IMR-90 (cell line): ENCODE data around the gene PLA2G4F.

Experiments
- BHLHE40 ChIP-seq: fragments of 150-350 bp; IDR thresholded peaks from 2 replicates; pipeline ENCODE4 v1.6.1; 2016; ENCODE audit warnings: mild to moderate bottlenecking, low read depth, low read length
- CEBPB ChIP-seq: IDR thresholded peaks from 2 replicates; pipeline ENCODE4 v1.6.1; 2012; ENCODE audit warnings: low read depth, low read length, improper control_type of control experiment
- CHD1 ChIP-seq: IDR thresholded peaks from 2 replicates; pipeline ENCODE4 v1.6.1; 2012; ENCODE audit warnings: low read depth, low read length, improper control_type of control experiment
- CTCF ChIP-seq: conservative IDR thresholded peaks from 2 replicates; pipeline ENCODE4 v1.5.1; 2012; ENCODE audit warnings: mild to moderate bottlenecking, low read depth, low read length, improper control_type of control experiment
- FOS ChIP-seq: fragments of 150-350 bp; IDR thresholded peaks from 2 replicates; pipeline ENCODE4 v1.6.1; 2016; ENCODE audit warnings: low read depth, low read length
- MAFK ChIP-seq: IDR thresholded peaks from 2 replicates; pipeline ENCODE4 v1.6.1; 2012; ENCODE audit warnings: low read depth, low read length, improper control_type of control experiment
- MAZ ChIP-seq: IDR thresholded peaks from 2 replicates; pipeline ENCODE4 v1.6.1; 2012; ENCODE audit warnings: low read depth, mild to moderate bottlenecking, low read length, improper control_type of control experiment, moderate library complexity, borderline replicate concordance
- MXI1 ChIP-seq: IDR thresholded peaks from 2 replicates; pipeline ENCODE4 v1.6.1; 2012; ENCODE audit warnings: low read depth, mild to moderate bottlenecking, low read length, moderate library complexity, borderline replicate concordance
- POLR2A ChIP-seq: IDR thresholded peaks from 2 replicates; pipeline ENCODE4 v1.6.1; 2012; ENCODE audit warnings: mild to moderate bottlenecking, low read depth, low read length
- RAD21 ChIP-seq: IDR thresholded peaks from 2 replicates; pipeline ENCODE4 v1.6.1; 2012; ENCODE audit warnings: low read length, improper control_type of control experiment
- RCOR1 ChIP-seq: IDR thresholded peaks from 2 replicates; pipeline ENCODE4 v1.6.1; 2012; ENCODE audit warnings: mild to moderate bottlenecking, low read length, improper control_type of control experiment; ENCODE audit not compliant: insufficient replicate concordance
- RFX5 ChIP-seq: IDR thresholded peaks from 2 replicates; pipeline ENCODE4 v1.8.0; 2012; ENCODE audit warnings: low read depth, mild to moderate bottlenecking, low read length, moderate library complexity
- USF2 ChIP-seq: fragments of 150-350 bp; IDR thresholded peaks from 2 replicates; pipeline ENCODE4 v1.6.1; 2017; ENCODE audit warnings: mild to moderate bottlenecking, antibody characterized with exemption, low read length, low read depth

GRCh38 chr15:42178056-42178455 lies 21.6 kb upstream of the PLA2G4F start:
- TF ChIP-seq POLR2A: no peak
- TF ChIP-seq CTCF: no peak
- TF ChIP-seq RAD21: no peak
- no peak for TF ChIP-seq MAFK
- no peak for TF ChIP-seq MXI1
- TF ChIP-seq MAZ: no peak
- no peak for TF ChIP-seq USF2
- no peak for TF ChIP-seq BHLHE40
- TF ChIP-seq RFX5: no peak
- TF ChIP-seq RCOR1: no peak
- no peak for TF ChIP-seq CEBPB
- no peak for TF ChIP-seq CHD1
- TF ChIP-seq FOS: no peak
